Activated T-cell treated with anti-CD3 and anti-CD28 coated beads for 4 hours (primary cell): Measurements from ENCODE around the gene ZBTB24.

ENCODE experiments used
- DNase-seq: peaks from one replicate; pipeline ENCODE4 v3.0.0-alpha.2; 2020

The ZBTB24 gene

DNA sequence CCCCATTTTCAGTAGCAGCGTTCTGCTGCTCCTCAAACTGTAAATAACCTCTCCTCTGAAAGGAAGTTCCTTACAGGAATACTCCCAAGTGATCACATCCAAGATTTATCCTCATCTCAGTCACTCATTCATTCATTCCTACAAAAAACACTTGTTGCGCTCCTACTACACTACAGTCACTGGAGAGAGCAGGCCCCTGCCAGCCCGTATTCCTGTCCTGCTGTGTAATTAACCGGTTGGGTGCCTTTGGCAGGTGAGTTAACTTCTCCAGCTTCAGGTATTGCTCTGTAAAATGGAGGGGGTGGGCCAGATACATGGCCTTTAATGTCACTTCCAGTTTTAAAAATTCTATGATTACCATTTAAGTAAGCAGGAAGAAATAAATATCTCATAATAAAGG, 15.0 kb upstream of the ZBTB24 start:
- no peak for DNase-seq

DNA sequence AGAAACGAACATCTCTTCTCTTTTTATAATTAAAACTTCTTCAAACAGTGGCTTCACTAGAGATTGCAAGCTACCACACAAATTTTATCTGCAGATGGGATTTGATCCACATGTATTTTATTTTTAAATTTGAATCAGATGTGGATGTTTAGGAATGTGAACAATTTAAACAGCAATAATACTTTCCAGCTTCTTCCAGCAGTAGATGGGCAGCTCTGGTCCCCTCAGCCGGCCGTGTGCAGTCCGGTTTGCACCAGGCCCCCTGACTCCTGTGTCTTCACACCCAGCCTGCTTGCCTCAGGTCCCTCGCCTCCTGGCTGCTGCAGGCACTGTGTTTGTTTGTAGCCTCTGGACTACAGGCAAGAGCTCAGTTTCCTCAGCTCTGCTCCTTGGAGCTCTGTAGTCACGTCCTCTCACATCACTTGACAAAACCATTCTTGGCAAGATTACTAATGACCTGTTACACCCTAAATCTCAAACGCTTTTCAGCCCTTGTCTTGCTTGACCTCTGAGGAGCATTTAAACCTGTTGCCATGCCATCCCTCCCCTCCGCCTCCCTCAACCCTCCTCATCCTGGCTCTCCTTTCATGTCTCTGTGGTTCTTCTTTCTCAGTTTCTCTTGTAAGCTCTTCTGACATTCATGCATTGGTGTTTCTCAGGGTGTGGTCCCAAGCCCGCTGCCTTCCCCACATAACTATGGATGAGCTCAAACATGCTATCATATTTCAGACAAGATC, 13.2 kb upstream of the ZBTB24 start:
- DNase-seq = no peak

- DNase-seq = no peak
These were observed 10.8 kb upstream of the ZBTB24 start for GRCh38 chr6:109493865-109494264.

- DNase-seq = no peak
These were observed 8.4 kb upstream of the ZBTB24 start for GRCh38 chr6:109491207-109491938.

GRCh38 chr6:109490713-109491112, 7.7 kb upstream of the ZBTB24 start:
- no peak for DNase-seq

- DNase-seq = no peak
These were observed 5.0 kb upstream of the ZBTB24 start for GRCh38 chr6:109488001-109488400.

- DNase-seq = no peak
These were observed 3.0 kb upstream of the ZBTB24 start for GRCh38 chr6:109486068-109486467.

DNA sequence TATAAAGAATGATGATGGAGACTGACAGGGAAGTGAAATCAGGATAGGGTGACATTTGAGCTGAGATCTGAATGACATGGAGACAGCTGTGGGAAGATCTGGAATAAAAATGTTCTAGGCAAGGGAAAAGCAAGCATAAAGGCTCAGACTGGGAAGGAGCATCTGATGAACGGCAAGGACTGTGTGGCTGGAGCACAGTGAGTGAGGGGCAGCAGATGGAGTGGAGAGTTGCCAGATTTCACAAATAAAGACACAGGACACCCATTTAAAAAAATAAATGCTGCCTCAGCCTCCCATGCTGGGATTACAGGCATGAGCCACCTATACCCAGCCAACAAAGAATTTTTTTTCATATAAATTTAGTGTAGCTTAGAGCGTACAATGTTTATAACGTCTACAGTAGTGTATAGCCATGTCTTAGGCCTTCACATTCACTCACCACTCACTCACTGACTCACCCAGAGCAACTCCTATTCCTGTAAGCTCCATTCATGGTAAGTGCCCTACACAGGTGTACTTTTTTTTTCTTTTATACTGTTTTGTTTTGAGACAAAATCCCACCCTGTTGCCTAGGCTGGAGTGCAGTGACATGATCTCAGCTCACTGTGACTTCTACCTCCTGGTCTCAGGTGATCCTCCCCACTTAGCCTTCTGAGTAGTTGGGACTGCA, 2.4 kb upstream of the ZBTB24 start:
- no peak for DNase-seq

- no peak for DNase-seq
These were observed 1.1 kb upstream of the ZBTB24 start for GRCh38 chr6:109484122-109484521.

DNA sequence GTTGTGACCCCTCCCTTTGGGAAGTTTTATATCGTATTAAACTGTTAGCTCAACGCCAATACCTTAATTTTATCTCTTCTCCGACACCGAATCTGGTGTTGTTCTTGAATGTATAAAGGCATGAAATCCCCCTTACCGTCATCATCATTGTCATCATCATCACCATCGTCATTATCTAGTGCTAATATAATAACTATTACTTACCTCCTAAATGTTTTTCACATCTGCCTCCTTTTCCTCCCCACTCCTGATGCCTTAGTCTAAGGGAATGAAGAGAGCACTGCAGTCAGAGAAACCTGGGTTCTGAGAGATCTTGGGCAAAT, 677 bp upstream of the ZBTB24 start:
- no peak for DNase-seq

GRCh38 chr6:109480993-109481480, 2.0 kb downstream of the ZBTB24 start:
- DNase-seq = no peak

DNA sequence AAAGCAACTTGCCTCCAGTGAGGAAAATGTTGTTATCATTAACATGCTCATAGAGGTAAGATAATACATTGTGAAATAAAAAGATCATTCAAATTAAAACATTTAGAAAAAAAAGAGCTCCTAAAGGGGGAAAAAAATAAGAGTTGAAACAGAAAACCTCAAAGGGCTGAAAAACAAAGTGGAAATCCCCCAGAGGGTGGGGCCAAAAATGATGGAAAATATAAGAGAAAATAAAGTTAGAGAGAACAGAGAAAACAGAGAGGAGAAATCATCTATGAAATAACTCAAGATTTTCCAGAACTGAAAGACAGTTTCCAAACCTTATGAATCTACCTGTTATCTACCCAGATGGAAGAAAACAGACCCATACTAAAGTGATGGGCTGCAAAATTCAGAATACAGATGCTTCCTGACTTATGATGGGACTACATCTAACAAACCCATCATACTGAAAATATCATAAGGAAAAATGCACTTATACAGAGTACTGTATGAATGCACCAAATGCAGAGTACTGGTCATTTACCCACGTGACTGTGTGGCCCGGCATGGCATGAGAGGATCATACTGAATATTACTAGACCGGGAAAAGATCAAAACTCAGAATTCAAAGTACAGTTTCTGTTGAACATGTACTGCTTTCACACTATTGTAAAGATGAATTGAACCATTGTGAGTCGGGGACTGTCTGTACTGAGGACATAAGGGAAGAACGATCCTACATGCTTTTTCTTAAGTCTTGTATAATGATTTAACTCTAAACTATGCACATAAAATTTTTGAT, 4.0 kb downstream of the ZBTB24 start:
- DNase-seq = no peak

DNA sequence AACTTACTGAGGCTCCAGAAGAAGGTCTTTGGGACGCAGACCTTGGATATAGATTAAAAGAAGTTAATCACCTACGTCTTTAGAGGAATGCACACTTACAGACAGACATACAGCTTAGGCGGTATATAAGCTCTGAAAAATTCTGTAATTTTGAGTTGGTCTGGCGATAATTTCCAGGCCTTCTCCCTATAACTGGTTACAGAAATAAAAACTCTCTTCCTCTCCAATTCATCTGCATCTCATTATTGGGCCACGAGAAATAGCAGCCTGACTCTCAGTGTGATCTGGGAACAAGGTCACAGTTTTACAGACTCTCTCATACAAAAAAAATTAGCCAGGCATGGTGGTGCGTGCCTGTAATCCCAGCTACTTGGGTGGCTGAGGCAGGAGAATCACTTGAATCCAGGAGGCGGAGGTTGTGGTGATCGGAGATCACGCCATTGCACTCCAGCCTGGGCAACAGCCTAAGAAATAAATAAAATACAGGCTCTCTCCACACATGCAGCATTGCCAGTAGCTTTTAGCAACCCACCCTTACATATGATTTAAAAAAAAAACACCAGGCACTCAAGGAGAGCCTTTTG, 4.7 kb downstream of the ZBTB24 start:
- DNase-seq = no peak

DNA sequence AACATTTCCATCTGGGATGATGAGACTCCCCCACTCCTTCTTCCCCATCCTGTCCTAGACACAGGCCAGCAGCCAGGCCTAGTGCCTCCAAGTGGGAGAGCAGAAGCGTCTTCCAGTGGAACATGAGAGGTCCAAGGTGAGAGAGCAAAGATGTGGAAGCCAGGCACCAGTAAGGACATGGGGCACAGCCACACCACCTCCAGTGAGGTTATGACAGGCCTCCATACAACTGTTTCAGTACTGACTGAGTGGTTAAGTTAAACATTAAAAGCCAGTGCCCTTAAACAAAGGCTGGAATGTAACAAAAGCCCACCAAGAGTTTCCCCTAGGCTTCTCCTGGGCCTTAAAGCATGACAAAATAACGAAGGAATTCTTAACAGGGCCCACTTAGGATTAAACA, 5.3 kb downstream of the ZBTB24 start:
- no peak for DNase-seq

GRCh38 chr6:109477184-109477583, 5.8 kb downstream of the ZBTB24 start:
- no peak for DNase-seq

- DNase-seq = no peak
These were observed 7.4 kb downstream of the ZBTB24 start for GRCh38 chr6:109475625-109476024.

DNA sequence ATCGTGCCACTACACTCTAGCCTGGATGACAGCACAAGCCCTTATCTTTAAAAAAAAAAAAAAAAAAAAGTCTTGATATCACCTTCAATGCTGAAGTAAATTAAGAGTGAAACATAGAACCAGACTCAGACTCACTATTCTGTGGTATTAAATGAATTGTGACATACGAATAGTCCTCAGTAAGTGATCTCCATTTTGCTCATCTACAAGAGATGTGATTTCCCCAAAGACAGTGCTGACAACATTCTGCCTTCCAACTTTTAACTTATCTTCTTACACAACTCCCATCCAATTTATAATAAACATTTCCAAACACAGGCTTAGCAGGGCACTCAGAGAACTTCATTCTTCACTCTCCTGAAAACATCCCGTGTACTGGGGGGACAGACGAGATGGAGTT, 8.0 kb downstream of the ZBTB24 start:
- DNase-seq = no peak

GRCh38 chr6:109473120-109473519, 9.9 kb downstream of the ZBTB24 start:
- no peak for DNase-seq

DNA sequence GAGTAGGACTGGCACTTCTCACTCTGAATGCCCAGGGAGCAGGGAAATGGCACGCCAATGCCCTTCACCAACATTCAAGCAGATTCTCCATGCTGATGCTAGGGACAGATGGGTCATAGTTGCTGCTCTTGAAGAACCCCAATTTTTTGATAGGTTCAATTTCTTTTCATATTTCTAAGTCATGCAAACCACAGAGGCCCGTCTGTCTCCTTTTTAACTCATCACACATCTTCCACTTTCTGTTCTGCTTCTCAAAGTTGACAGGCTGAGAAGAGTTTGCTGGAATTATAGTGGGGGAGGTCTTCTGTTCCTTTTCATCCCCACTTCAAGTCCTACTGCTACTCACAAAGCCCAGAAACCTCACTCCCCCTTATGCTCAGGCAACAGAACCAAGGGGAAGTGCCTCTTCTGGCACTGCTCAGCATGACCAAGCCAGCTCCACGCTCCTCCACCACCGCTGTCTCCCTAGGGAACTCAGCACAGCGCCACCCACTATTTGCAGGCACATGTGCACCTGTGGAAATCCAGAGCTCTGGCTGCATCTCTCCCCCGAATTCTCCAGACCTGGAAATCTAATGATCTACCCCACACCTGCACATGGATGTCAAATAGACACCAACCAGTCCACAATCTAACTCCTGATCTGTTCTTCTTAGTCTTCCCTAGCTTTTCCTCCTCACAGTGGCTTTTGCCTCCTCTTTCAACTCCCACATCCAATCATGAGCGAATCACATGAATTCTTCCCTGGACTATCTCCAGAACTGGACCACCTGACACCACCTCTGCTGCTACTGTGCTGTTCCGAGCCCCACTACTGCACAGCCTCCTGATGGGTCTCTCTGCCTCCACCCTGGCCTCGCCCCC, 10.7 kb downstream of the ZBTB24 start:
- no peak for DNase-seq

DNA sequence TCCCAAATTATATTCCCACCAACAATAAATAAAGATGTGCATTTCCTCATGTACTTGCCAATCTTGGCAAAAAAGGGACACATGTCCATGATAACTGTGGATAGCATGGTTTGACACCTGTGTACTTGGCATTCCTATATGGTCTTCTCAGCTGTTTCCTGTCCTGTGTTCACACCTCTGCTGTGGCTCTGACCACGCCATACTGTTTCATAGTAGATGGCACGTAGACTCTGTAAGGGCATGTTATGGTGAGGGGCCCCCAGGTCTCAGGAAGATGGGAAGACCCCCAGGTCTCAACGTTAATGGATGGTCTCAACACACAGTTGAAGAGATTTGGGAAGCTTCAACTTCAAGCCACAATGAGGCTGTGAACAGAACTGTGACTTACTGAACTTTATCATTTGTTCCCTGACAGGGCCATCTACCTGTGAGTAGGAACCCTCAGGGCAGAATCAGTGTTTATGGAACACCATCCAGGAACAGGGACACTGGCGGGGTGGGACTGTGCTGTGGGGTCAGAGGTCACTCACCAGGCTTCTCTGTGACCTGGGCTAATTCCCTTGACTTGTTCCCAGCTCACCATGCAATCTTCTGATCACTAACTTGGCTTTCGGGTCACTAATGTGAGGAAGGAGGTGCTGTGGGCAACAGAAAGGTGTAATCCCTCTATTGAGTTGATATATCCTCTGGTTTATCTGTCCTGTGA, 11.8 kb downstream of the ZBTB24 start:
- DNase-seq = no peak

- DNase-seq = no peak
These were observed 13.3 kb downstream of the ZBTB24 start for GRCh38 chr6:109469591-109470189.
